Kidney glomerular epithelial cell (primary cell): ENCODE results near the gene SPOCK2.
"Not testable (repeated sequence)": the region's sequence is repeated elsewhere in the genome, so short reads cannot be mapped to it uniquely, and the experiment has no call there.

Source experiments
- DNase-seq: peaks from one replicate; lab custom pipeline; 2025; lab: John Stamatoyannopoulos, UW

Gene SPOCK2

DNA sequence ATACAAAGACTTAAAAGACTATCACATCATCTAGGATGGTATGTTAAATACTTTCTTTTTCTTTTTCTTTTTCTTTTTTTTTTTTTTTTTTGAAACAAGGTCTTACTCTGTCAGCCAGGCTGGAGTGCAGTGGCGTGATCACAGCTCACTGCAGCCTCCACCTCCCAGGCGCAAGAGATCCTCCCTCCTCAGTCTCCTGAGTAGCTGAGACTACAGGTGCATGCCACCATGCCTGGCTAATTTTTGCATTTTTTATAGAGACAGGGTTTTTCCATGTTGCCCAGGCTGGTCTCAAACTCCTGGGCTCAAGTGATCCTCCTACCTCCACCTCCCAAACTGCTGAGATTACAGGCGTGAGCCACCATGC is 19.6 kb upstream of the SPOCK2 start:
- not testable (repeated sequence) for DNase-seq

- peak; percentile 94 for DNase-seq
Measured at GRCh38 chr10:72107325-72108003, 19.1 kb upstream of the SPOCK2 start.

- DNase-seq: no peak
Measured at GRCh38 chr10:72106896-72107295, 18.5 kb upstream of the SPOCK2 start.

DNA sequence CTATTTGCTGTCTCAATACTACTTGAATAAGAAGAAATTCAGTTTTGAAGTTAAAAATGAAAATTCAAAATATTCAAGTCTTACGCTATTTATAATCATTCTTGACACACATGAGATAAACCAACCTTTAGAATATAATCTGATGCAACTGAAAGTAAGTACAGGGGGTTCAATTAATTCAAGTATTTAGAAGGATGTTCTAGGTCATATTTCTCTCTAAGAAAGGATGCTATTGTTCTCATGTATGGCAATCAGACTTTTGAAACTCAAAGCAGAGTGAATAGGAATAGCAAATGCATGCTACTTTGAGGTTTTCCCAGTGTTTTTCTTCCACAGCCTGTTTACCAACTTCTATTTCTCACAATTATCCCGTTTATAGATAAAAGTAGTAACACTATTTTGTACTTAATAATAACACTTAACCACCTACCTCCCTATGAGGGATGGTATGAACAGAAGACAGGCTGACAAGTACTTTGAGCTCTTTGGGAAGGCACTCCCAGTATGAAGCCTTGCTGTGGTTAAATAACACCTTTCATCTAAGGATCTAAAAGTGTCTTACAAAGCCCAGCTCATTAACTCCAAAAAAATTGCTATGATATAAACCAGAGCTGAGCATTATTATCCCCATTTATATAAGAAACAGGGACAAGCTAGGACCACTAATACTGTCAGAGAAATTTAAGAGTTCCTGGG is 18.0 kb upstream of the SPOCK2 start:
- no peak for DNase-seq

DNA sequence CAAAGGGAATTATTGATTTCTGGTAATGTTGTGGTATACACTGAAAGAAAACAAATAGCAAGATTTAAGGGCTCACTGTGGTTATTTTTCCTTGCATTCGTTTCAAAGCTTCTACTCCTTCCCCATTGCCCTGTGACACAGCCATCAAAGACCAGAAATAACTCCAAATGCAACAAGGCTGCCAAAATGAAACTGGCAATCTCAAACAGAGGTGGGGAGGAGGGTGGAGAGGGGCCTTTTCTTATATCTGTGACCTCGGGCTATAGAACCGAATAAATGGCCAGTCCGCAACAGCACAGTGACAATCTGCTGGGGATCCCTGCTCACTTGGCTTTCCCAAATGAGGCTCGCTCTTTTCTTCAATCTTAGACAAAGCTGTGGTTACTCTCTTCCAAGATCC is 17.4 kb upstream of the SPOCK2 start:
- DNase-seq: no peak

DNA sequence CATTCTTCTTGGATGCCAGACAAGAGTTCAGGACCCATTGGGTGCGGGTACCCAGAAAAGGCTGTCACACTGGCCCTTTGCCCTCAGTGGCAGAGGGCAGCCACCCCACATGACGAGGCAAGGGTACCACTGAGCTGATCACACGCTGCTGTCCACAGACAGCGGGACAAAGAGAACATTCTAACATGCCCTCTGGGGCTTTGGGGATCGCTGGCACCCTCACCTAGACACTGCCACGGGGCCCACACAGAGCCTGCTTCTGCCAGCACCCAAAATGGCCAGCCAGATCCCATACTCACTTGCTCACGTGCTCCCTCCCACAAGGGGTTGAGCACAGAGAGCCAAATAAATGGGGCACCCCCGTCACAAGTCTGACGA is 16.7 kb upstream of the SPOCK2 start:
- DNase-seq: no peak

DNA sequence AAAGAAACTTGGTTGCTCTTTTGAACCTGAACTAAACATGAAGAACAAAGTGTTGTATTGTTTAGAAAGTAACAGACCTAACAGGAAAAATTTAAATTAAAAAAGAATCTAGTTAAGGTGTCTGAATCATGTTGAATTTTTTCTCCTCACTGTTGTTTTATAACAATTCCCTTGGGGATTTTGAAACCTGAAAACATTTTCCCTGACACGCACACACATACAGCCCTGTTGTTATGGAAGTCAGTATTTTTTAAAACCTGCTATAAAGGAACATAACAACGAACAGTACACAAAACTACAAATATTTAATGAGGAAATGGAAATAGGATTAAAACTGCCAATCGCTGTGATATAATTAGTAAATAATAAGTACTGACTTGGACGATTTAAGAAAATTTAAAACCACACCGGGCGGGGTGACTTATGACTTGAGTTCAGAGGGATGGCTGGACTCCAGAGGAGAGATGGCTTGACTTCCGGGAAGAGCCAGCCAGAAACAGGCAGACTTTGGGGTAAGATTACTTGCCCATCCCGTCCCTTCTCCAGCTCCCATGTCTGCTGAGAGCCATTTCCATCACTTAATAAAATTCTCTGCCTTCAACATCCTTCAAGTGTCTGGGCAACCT is 16.2 kb upstream of the SPOCK2 start:
- DNase-seq: no peak

GRCh38 chr10:72099600-72099921 is 11.2 kb upstream of the SPOCK2 start:
- DNase-seq: no peak

- no peak for DNase-seq
Measured at GRCh38 chr10:72098836-72099599, 10.7 kb upstream of the SPOCK2 start.

DNA sequence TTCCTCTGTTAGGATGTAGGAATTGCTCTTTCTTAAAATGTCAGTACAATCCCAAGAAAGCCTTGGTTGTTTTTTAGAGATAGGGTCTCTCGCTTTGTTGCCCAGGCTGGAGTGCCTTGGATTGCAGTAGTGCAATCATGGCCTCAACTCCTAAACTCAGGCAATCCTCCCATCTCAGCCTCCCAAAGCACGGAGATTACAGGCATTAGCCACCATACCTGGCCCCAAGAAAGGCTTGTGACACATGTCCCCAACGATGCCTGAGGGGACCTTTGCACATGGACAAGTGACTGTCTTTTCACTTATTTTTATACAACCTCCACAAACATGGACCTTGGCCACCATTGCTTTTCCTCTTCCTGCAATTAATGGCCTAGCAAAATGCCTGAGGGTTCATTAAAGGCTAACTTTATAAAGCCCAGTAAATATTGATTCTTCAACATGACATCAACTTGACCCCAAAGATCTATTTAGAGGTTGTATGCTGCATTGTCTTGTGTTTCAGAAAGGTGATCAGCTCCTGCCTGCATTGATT is 10.0 kb upstream of the SPOCK2 start:
- DNase-seq: no peak

GRCh38 chr10:72097448-72098300 is 9.3 kb upstream of the SPOCK2 start:
- DNase-seq: peak; percentile 86

GRCh38 chr10:72096115-72097000 is 8.0 kb upstream of the SPOCK2 start:
- peak; percentile 79 for DNase-seq

- no peak for DNase-seq
Measured at GRCh38 chr10:72095195-72095594, 6.8 kb upstream of the SPOCK2 start.

GRCh38 chr10:72094574-72094973 is 6.2 kb upstream of the SPOCK2 start:
- DNase-seq: no peak

DNA sequence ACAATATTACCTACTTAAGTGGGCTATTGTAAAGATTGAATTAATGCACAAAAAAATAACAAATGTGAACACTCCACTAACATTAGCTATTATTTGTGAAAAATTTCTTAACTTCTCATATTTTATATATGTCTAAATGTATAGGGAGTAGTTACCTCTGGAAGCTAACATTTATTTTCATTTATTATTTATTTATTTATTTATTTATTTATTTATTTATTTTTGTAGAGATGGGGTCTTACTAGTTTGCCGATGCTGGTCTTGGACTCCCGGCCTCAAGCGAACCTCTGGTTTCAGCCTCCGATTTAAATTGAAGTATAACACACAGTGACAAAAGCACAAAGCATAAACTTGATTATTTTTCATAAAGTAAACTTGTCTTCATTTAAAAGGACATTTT is 5.1 kb upstream of the SPOCK2 start:
- no peak for DNase-seq

DNA sequence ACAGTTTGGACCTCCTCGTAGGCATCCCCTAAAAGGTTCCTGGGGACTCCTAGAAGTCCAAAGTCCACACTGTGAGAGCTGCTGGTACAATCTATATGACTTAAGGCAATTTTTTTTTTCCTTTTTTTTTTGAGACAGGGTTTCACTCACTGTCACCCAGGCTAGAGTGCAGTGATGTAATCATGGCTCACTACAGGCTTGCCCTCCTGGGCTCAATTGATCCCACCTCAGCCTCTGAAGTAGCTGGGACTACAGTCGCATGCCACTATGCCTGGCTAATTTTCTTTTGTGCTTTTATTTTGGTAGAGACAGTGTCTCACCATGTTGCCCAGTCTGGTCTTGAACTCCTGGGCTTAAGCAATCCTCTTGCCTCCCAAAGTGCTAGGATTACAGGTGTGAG is 4.6 kb upstream of the SPOCK2 start:
- no peak for DNase-seq

DNA sequence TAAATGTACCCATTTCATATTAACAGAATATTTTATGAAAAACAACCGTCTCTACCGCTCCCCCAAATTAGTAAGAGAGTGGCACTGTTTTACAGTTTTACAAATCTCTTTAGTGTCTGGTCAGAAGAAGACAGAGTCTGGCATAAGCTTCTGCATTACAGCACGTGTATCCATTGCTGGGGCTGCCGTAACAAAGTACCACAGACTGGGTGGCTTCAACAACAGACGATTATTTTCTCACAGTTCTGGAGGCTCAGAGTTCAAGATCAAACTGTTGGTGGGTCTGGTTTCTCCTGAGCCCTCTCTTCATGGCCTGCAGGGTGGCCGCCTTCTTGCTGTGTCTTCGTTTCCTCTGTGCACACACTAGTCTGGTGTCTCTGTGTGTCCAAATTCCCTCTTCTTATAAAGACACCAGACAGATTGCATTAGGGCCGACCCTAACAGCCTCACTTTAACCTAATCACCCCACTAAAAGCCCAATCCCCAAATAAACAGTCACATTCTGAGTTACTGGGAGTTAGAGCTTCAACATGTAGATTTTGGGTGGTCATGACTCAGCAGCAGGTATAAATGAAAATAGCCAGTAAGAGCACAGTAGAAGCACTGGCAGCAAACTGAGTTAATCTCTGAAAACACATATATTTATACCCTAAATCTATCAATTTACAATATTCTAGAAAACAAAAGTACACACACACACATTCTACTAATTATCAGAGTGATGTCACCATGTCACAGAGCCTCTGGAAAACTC is 4.0 kb upstream of the SPOCK2 start:
- no peak for DNase-seq

- no peak for DNase-seq
Measured at GRCh38 chr10:72090326-72090725, 2.0 kb upstream of the SPOCK2 start.

GRCh38 chr10:72089618-72090017 is 1.3 kb upstream of the SPOCK2 start:
- no peak for DNase-seq
